Lower lobe of right lung (tissue), 2 donors: ENCODE measurements around the gene ATP2C2. TPM values are rescaled to one million over a fixed set of nuclear protein-coding genes. Genes with fewer than 3 reads are reported as not detected.
A peak's percentile ranks its signal among the peaks of the same experiment; 100 is the strongest.

Experiments used
- ATAC-seq, 2 donors: fragments of 200-7000 bp; cut with Tn5 transposase; one replicate each; pipeline ENCODE4 v1.9.1; 2020 to 2022; ENCODE audit warnings: mild to moderate bottlenecking in 2 of 2, moderate library complexity in 2 of 2
- DNase-seq: peaks from one replicate; pipeline ENCODE4 v3.0.0-alpha.2; 2020
- H3K27ac ChIP-seq: fragments of 200-600 bp; one replicate; pipeline ENCODE4 v1.8.0; 2022
- H3K27me3 ChIP-seq: fragments of 200-600 bp; one replicate; pipeline ENCODE4 v1.8.0; 2022; ENCODE audit warnings: low read depth
- H3K36me3 ChIP-seq: fragments of 200-600 bp; one replicate; pipeline ENCODE4 v1.8.0; 2022; ENCODE audit warnings: mild to moderate bottlenecking
- H3K4me1 ChIP-seq: fragments of 200-600 bp; one replicate; pipeline ENCODE4 v1.8.0; 2022
- H3K4me3 ChIP-seq: fragments of 200-600 bp; one replicate; pipeline ENCODE4 v1.8.0; 2022; ENCODE audit warnings: mild to moderate bottlenecking
- H3K9me3 ChIP-seq: fragments of 200-600 bp; one replicate; pipeline ENCODE4 v1.8.0; 2022
- CTCF ChIP-seq: fragments of 200-600 bp; IDR thresholded peaks from one replicate; pipeline ENCODE4 v1.8.0; 2022; ENCODE audit warnings: antibody characterized with exemption, mild to moderate bottlenecking
- intact Hi-C: fragments of 100-400 bp; cut with DNase I; formaldehyde crosslinking; loops from one replicate; pipeline ENCODE4 v1.11.0; 2022
- total RNA-seq: library from RNA; stranded (reverse); fragmentation: NEBNext Ultra II Directional; extraction: Animal tissue kit (Norgen Biotek cat#: 25700); gene quantifications from one replicate; pipeline ENCODE4 v1.2.1, GENCODE V29; 2021
- donor health status: DM: no; HTN: yes; CAD: no; lungs with severe emphysema.

ATP2C2 gene
- total RNA-seq, 1 donor from 2014 or later: 56.2 TPM

GRCh38 chr16:84438971-84439696 lies 70.8 kb downstream of the ATP2C2 start:
- no peaks in the 10 kb centered on the region for H3K27me3 ChIP-seq
- no peak for TF ChIP-seq CTCF
- intact Hi-C loops: no loop called here
- H3K36me3 ChIP-seq: no peaks in the 10 kb centered on the region
- H3K9me3 ChIP-seq: no peaks in the 10 kb centered on the region
- H3K4me3 ChIP-seq: no peak overlapping the region
- H3K27ac ChIP-seq: no peak overlapping the region
- H3K4me1 ChIP-seq: no peaks in the 10 kb centered on the region
- ATAC-seq (no peak), DNase-seq (no peak)

GRCh38 chr16:84442416-84443145 lies 74.2 kb downstream of the ATP2C2 start:
- Histone ChIP-seq H3K9me3 (no peaks in the 10 kb centered on the region), H3K4me3 (no peak overlapping the region), H3K27ac (no peak overlapping the region), H3K36me3 (no peaks in the 10 kb centered on the region), H3K27me3 (no peaks in the 10 kb centered on the region), H3K4me1 (no peaks in the 10 kb centered on the region)
- intact Hi-C loops: no loop called here
- ATAC-seq (no peak), DNase-seq (peak; percentile 23)
- no peak for TF ChIP-seq CTCF

- ATAC-seq (peak in 1 of 2 donors; percentile 31), DNase-seq (peak; percentile 19)
These were observed 74.9 kb downstream of the ATP2C2 start for GRCh38 chr16:84443166-84443802.

DNA sequence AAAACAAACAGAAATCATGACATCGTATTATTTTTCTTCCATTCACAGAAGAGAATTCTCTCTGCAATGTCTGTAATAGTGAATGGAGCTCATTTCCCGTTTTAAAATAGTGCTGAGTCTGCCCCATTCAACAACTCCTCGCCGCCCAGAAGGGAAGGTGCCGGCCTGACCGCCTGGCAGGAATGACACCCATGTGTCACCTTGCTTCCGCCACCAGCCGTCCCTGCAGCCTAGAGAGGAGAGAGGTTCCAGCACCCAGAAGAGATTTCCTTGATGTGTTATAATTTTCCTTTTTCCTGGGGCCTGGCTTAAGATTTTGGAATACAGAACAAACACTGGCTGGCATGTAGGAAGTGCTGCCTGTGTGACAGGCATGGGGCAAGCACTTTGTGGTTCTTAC lies 76.1 kb downstream of the ATP2C2 start:
- ATAC-seq: no peak
- H3K4me1 ChIP-seq: no peaks in the 10 kb centered on the region
- no peaks in the 10 kb centered on the region for H3K9me3 ChIP-seq
- DNase-seq: peak; percentile 24
- H3K36me3 ChIP-seq: no peaks in the 10 kb centered on the region
- H3K27ac ChIP-seq: no peak overlapping the region
- no peak overlapping the region for H3K4me3 ChIP-seq
- intact Hi-C loops: no loop called here
- TF ChIP-seq CTCF: no peak
- no peaks in the 10 kb centered on the region for H3K27me3 ChIP-seq

More at GRCh38 chr16:84443166-84443802, 74.9 kb downstream of the ATP2C2 start:
- Histone ChIP-seq H3K27ac (no peak overlapping the region), H3K4me3 (no peak overlapping the region), H3K4me1 (no peaks in the 10 kb centered on the region), H3K36me3 (no peaks in the 10 kb centered on the region), H3K27me3 (no peaks in the 10 kb centered on the region), H3K9me3 (no peaks in the 10 kb centered on the region)
- TF ChIP-seq CTCF: no peak
- intact Hi-C loops: no loop called here

- DNase-seq (peak; percentile 6), ATAC-seq (no peak)
- Histone ChIP-seq H3K27ac (no peak overlapping the region), H3K4me1 (no peaks in the 10 kb centered on the region), H3K4me3 (no peak overlapping the region), H3K36me3 (no peaks in the 10 kb centered on the region), H3K27me3 (no peaks in the 10 kb centered on the region), H3K9me3 (no peaks in the 10 kb centered on the region)
- intact Hi-C loops: no loop called here
- no peak for TF ChIP-seq CTCF
These were observed 77.7 kb downstream of the ATP2C2 start for GRCh38 chr16:84446084-84446483.
